Measurements from ENCODE around the gene PPA1.

DNA sequence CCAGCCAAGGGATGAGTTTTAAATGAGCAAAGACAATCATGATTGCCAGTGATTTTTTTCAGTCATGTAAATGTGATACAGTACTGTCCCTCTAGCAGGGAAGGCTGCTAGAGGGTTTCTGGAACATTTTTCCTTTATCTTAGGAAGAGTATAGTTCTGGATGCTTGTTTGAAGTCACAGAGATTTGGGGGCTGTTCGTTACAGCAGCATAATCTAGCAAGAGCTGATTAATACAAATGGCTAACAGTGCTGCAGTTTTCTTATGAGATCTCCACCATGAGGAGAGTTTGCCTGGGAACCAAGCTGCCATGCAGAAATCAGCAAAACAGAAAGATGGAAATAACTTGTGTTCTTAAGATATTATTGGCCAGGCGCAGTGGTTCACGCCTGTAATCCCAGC is 7.9 kb upstream of the PPA1 start:
- TF ChIP-seq, protein P1, sequence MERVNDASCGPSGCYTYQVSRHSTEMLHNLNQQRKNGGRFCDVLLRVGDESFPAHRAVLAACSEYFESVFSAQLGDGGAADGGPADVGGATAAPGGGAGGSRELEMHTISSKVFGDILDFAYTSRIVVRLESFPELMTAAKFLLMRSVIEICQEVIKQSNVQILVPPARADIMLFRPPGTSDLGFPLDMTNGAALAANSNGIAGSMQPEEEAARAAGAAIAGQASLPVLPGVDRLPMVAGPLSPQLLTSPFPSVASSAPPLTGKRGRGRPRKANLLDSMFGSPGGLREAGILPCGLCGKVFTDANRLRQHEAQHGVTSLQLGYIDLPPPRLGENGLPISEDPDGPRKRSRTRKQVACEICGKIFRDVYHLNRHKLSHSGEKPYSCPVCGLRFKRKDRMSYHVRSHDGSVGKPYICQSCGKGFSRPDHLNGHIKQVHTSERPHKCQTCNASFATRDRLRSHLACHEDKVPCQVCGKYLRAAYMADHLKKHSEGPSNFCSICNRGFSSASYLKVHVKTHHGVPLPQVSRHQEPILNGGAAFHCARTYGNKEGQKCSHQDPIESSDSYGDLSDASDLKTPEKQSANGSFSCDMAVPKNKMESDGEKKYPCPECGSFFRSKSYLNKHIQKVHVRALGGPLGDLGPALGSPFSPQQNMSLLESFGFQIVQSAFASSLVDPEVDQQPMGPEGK (CRISPR knock-in tag; IDR thresholded peaks at IDR 0.05; ENCODE audit: borderline replicate concordance): no peak
- TF ChIP-seq BACH2 (CRISPR knock-in tag; IDR thresholded peaks at IDR 0.05; ENCODE audit: borderline replicate concordance) (no peak), ZC3H10 (CRISPR knock-in tag; IDR thresholded peaks at IDR 0.05) (no peak), ZFP30 (CRISPR knock-in tag; IDR thresholded peaks at IDR 0.05) (no peak)
- TF ChIP-seq, protein P2, sequence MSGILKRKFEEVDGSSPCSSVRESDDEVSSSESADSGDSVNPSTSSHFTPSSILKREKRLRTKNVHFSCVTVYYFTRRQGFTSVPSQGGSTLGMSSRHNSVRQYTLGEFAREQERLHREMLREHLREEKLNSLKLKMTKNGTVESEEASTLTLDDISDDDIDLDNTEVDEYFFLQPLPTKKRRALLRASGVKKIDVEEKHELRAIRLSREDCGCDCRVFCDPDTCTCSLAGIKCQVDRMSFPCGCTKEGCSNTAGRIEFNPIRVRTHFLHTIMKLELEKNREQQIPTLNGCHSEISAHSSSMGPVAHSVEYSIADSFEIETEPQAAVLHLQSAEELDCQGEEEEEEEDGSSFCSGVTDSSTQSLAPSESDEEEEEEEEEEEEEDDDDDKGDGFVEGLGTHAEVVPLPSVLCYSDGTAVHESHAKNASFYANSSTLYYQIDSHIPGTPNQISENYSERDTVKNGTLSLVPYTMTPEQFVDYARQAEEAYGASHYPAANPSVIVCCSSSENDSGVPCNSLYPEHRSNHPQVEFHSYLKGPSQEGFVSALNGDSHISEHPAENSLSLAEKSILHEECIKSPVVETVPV (CRISPR knock-in tag; IDR thresholded peaks at IDR 0.05): no peak
- TF ChIP-seq, protein P3, sequence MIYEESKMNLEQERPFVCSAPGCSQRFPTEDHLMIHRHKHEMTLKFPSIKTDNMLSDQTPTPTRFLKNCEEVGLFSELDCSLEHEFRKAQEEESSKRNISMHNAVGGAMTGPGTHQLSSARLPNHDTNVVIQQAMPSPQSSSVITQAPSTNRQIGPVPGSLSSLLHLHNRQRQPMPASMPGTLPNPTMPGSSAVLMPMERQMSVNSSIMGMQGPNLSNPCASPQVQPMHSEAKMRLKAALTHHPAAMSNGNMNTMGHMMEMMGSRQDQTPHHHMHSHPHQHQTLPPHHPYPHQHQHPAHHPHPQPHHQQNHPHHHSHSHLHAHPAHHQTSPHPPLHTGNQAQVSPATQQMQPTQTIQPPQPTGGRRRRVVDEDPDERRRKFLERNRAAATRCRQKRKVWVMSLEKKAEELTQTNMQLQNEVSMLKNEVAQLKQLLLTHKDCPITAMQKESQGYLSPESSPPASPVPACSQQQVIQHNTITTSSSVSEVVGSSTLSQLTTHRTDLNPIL (CRISPR knock-in tag; IDR thresholded peaks at IDR 0.05; ENCODE audit: low read depth): no peak

All from SK-N-SH treated with all-trans-retinoic acid at 6 μM for 48 hours (cell line).